K562 (cell line): ENCODE data around the gene YBEY. TPM values are rescaled to one million over a fixed set of nuclear protein-coding genes. Genes with fewer than 3 reads are reported as not detected.

Experiments used
- EZH2 ChIP-seq: IDR thresholded peaks from 2 replicates; pipeline ENCODE4 v1.6.1; 2012; ENCODE audit warnings: low read depth, mild to moderate bottlenecking, inconsistent platforms, low read length, borderline replicate concordance
- FOXA1 ChIP-seq: fragments of 450-650 bp; IDR thresholded peaks from 2 replicates; pipeline ENCODE4 v1.6.1; 2016; ENCODE audit warnings: mild to moderate bottlenecking, borderline replicate concordance
- GABPB2 ChIP-seq: fragments of 250-450 bp; sonication (Bioruptor Pico); conservative IDR thresholded peaks from 2 replicates; pipeline ENCODE4 v1.5.1; 2021; ENCODE audit warnings: mild to moderate bottlenecking
- HDAC2 ChIP-seq: fragments of 450-650 bp; IDR thresholded peaks from 2 replicates; pipeline ENCODE4 v1.6.1; 2016; ENCODE audit warnings: mild to moderate bottlenecking
- HINFP ChIP-seq: fragments of 450-650 bp; conservative IDR thresholded peaks from 2 replicates; pipeline ENCODE4 v1.6.1; 2016; ENCODE audit warnings: missing genetic modification characterization, low read depth, mild to moderate bottlenecking, control low read depth, missing compliant biosample characterization
- HMGN3 ChIP-seq: IDR thresholded peaks from 2 replicates; pipeline ENCODE4 v1.6.1; 2011; ENCODE audit warnings: borderline replicate concordance, low read depth, mild to moderate bottlenecking, mixed read lengths, low read length; ENCODE audit not compliant: insufficient read length; ENCODE audit errors: extremely low read depth
- HNRNPK ChIP-seq: fragments of 200-400 bp; formaldehyde crosslinking; IDR thresholded peaks from one replicate; pipeline ENCODE4 v1.6.1; 2018; ENCODE audit warnings: mild to moderate bottlenecking, low read depth, low read length; ENCODE audit not compliant: poor library complexity, severe bottlenecking
- KHSRP ChIP-seq: fragments of 450-650 bp; IDR thresholded peaks from 2 replicates; pipeline ENCODE4 v1.6.1; 2017
- MXI1 ChIP-seq: IDR thresholded peaks from 2 replicates; pipeline ENCODE4 v1.6.1; 2011; ENCODE audit warnings: low read depth, mild to moderate bottlenecking, improper control_type of control experiment, low read length
- NBN ChIP-seq: fragments of 450-650 bp; IDR thresholded peaks from 2 replicates; pipeline ENCODE4 v1.6.1; 2016; ENCODE audit warnings: low read depth, mild to moderate bottlenecking
- NR2F6 ChIP-seq: fragments of 450-650 bp; formaldehyde crosslinking; IDR thresholded peaks from 2 replicates; pipeline ENCODE4 v1.4.0; 2020; ENCODE audit warnings: mild to moderate bottlenecking
- RAD21 ChIP-seq, 2 experiments: fragments of 250-450 bp in 1 of 2; fragments of 450-650 bp in 1 of 2; sonication (Bioruptor Pico) in 1 of 2; formaldehyde crosslinking in 1 of 2; IDR thresholded peaks in 1 of 2; conservative IDR thresholded peaks in 1 of 2; 2 replicates each; pipeline versions ENCODE4 v1.4.0 to v1.8.0; 2020 to 2022; ENCODE audit warnings: mild to moderate bottlenecking in 2 of 2, moderate library complexity in 1 of 2
- SMAD3 ChIP-seq: fragments of 450-650 bp; formaldehyde crosslinking; conservative IDR thresholded peaks from 2 replicates; pipeline ENCODE4 v1.4.0; 2020; ENCODE audit warnings: mild to moderate bottlenecking
- TCF3 ChIP-seq: sonication (generic); formaldehyde crosslinking; IDR thresholded peaks from 2 replicates; pipeline ENCODE4 v1.4.0; 2020; ENCODE audit warnings: mild to moderate bottlenecking, missing genetic modification reagents
- TEAD1 ChIP-seq, 2 experiments: fragments of 450-650 bp in 1 of 2; sonication (generic) in 1 of 2; formaldehyde crosslinking; IDR thresholded peaks; 2 replicates each; pipeline versions ENCODE4 v1.4.0 to v1.8.0; 2020 to 2022; ENCODE audit warnings: mild to moderate bottlenecking in 2 of 2, missing genetic modification reagents in 1 of 2
- ZC3H11A ChIP-seq: IDR thresholded peaks from 2 replicates; pipeline ENCODE4 v1.6.1; 2012; ENCODE audit warnings: low read depth, low read length, improper control_type of control experiment
- ZKSCAN3 ChIP-seq: fragments of 250-450 bp; sonication (Bioruptor Pico); IDR thresholded peaks from 2 replicates; pipeline ENCODE4 v1.4.0; 2020
- ZNF146 ChIP-seq: IDR thresholded peaks from one replicate; pipeline ENCODE4 v1.6.1; 2018; ENCODE audit warnings: missing compliant biosample characterization; ENCODE audit not compliant: unreplicated experiment
- ZNF232 ChIP-seq: sonication (generic); formaldehyde crosslinking; IDR thresholded peaks from 2 replicates; pipeline ENCODE4 v1.8.0; 2022; ENCODE audit warnings: mild to moderate bottlenecking, missing genetic modification reagents
- ZNF282 ChIP-seq: sonication (generic); formaldehyde crosslinking; IDR thresholded peaks from 2 replicates; pipeline ENCODE4 v1.8.1; 2023; ENCODE audit warnings: missing genetic modification reagents
- ZNF444 ChIP-seq: fragments of 250-450 bp; sonication (Bioruptor Pico); IDR thresholded peaks from 2 replicates; pipeline ENCODE4 v1.4.0; 2020; ENCODE audit warnings: mild to moderate bottlenecking, moderate library complexity
- polyA plus RNA-seq, 8 experiments: library from polyadenylated mRNA; depleted of rRNA in 4 of 8; stranded (reverse) in 5 of 8; unstranded in 3 of 8; fragments of >200 nt; fragmentation: Nextera tagmentation in 2 of 8; fragmentation: Illumina TruSeq in 1 of 8; extraction: Ambion mirVana in 2 of 8; extraction: Trizol in 1 of 8; gene quantifications; 2 replicates each; pipeline versions ENCODE4 v1.2.1 to v1.2.3, GENCODE V29; 2011 to 2014; ENCODE audit warnings: inconsistent platforms in 1 of 8, missing spikeins in 1 of 8
- total RNA-seq, 7 experiments: library from RNA; depleted of rRNA in 6 of 7; stranded (reverse); fragments of >200 nt in 6 of 7; fragmentation: Illumina TruSeq in 2 of 7; extraction: Trizol in 2 of 7; gene quantifications; 2 replicates each; pipeline versions ENCODE4 v1.2.1 to v1.2.3, GENCODE V29; 2011 to 2021; ENCODE audit warnings: low replicate concordance in 1 of 7
- TF ChIP-seq, protein P1 (sequence below): fragments of 250-450 bp; sonication (Bioruptor Pico); IDR thresholded peaks from 2 replicates; pipeline ENCODE4 v1.9.0; 2021; ENCODE audit warnings: mild to moderate bottlenecking
- TF ChIP-seq, protein P2 (sequence below), 2 experiments: fragments of 450-650 bp in 1 of 2; sonication (generic) in 1 of 2; formaldehyde crosslinking in 1 of 2; IDR thresholded peaks in 1 of 2; conservative IDR thresholded peaks in 1 of 2; 2 replicates each; pipeline versions ENCODE4 v1.6.1 to v1.8.1; 2016 to 2023; ENCODE audit warnings: mild to moderate bottlenecking in 2 of 2, moderate library complexity in 2 of 2, inconsistent platforms in 1 of 2, missing genetic modification reagents in 1 of 2
- TF ChIP-seq, protein P3 (sequence below): fragments of 450-650 bp; IDR thresholded peaks from 2 replicates; pipeline ENCODE4 v1.6.1; 2016; ENCODE audit warnings: mild to moderate bottlenecking

The YBEY gene
- total and polyA plus RNA-seq, 9 of the 15 experiments (the other 6 are each of a cell fraction or from before 2014, with no cell fraction given): 6.4 to 28.0 (median 12.4) TPM

DNA sequence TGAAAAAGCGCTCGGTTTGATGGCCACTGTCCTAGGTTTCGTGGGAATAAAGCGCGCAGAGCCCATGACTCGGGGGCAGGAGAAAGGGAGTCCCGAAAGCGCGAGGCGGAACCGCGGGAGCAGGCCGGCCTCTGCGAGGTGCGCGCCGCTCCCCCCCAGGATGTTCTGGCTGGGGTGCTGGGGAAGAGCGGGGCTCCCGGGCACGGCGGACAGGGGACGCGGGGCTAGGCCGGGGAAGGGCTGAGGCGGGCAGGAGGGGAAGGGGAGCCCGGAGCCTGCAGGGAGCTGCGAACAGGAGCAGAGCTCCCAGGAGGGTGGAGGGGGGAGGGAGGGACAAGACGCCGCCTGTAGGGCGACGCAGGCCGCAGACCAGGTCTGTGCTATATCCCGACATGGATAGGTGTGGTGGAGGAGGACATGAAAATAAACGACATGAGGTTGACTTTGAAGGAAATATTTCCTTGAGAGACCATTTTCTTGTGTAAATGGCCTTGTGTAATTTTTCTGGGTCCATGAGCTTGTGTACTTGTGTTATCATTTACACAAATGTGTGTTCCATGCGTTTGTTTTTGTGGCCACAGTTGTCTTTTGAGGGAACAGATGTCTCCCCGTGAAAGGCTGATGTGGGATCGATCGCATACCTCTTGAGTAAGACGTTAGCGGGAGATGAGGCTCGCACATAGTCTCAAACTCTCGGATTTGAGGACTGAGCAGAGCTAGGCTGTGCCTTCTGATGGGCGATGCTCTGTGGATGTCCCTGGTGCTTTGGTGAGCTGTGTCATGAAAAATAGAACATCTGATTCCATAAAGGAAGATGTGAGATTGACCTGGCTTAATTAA is 39.2 kb downstream of the YBEY start (continued):
- TF ChIP-seq NR2F6 (no peak), ZNF444 (CRISPR knock-in tag) (no peak), RAD21 (CRISPR knock-in tag; conservative IDR thresholded peaks at IDR 0.05 in 1 of 2, IDR thresholded peaks at IDR 0.05 in 1 of 2) (peak; percentile 12 to 43; a peak in 1 of 4 replicates), NBN (peak; percentile 65; the same call in 1 of the 2 replicates), EZH2 (no peak), HMGN3 (no peak), TCF3 (CRISPR knock-in tag) (0 out of 2 replicates have a peak, but pooled peaks have one; percentile 11), HINFP (no peak), ZNF282 (CRISPR knock-in tag) (no peak), SMAD3 (CRISPR knock-in tag) (no peak), FOXA1 (no peak), ZNF146 (CRISPR knock-in tag) (no peak), MXI1 (no peak), HDAC2 (no peak), ZNF232 (CRISPR knock-in tag) (no peak), ZC3H11A (no peak), HNRNPK (no peak), TEAD1 (CRISPR knock-in tag; IDR thresholded peaks at IDR 0.05) (no peak), KHSRP (no peak), ZKSCAN3 (CRISPR knock-in tag) (no peak), GABPB2 (CRISPR knock-in tag) (no peak)
- TF ChIP-seq, protein P1, sequence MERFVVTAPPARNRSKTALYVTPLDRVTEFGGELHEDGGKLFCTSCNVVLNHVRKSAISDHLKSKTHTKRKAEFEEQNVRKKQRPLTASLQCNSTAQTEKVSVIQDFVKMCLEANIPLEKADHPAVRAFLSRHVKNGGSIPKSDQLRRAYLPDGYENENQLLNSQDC (CRISPR knock-in tag): no peak
- TF ChIP-seq, protein P2, sequence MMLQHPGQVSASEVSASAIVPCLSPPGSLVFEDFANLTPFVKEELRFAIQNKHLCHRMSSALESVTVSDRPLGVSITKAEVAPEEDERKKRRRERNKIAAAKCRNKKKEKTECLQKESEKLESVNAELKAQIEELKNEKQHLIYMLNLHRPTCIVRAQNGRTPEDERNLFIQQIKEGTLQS (IDR thresholded peaks at IDR 0.05): no peak
- TF ChIP-seq, protein P2 (CRISPR knock-in tag; conservative IDR thresholded peaks at IDR 0.05): no peak
- TF ChIP-seq, protein P3, sequence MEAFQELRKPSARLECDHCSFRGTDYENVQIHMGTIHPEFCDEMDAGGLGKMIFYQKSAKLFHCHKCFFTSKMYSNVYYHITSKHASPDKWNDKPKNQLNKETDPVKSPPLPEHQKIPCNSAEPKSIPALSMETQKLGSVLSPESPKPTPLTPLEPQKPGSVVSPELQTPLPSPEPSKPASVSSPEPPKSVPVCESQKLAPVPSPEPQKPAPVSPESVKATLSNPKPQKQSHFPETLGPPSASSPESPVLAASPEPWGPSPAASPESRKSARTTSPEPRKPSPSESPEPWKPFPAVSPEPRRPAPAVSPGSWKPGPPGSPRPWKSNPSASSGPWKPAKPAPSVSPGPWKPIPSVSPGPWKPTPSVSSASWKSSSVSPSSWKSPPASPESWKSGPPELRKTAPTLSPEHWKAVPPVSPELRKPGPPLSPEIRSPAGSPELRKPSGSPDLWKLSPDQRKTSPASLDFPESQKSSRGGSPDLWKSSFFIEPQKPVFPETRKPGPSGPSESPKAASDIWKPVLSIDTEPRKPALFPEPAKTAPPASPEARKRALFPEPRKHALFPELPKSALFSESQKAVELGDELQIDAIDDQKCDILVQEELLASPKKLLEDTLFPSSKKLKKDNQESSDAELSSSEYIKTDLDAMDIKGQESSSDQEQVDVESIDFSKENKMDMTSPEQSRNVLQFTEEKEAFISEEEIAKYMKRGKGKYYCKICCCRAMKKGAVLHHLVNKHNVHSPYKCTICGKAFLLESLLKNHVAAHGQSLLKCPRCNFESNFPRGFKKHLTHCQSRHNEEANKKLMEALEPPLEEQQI: no peak
